Measurements from ENCODE around the gene DEDD. TPM values are rescaled to one million over a fixed set of nuclear protein-coding genes. Genes with fewer than 3 reads are reported as not detected.

DEDD gene
- total RNA-seq, 1 donor from 2014 or later = 37.6 TPM

DNA sequence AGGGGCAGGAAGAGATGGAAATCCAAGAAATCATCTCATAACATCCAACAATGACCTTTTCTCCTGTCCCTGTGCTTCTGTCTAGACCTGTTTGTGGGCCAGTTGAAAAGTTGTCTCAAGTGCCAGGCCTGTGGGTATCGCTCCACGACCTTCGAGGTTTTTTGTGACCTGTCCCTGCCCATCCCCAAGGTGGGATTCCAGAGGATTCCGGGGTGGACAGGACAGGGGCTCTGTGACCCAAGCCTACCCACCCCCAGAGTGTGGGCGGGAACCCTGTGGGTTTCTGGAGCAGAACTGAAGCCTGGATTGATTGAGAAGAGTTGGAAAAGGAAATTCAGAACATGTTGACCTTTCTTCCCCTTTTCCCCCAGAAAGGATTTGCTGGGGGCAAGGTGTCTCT is 31.3 kb upstream of the DEDD start:
- no peak for DNase-seq

DNA sequence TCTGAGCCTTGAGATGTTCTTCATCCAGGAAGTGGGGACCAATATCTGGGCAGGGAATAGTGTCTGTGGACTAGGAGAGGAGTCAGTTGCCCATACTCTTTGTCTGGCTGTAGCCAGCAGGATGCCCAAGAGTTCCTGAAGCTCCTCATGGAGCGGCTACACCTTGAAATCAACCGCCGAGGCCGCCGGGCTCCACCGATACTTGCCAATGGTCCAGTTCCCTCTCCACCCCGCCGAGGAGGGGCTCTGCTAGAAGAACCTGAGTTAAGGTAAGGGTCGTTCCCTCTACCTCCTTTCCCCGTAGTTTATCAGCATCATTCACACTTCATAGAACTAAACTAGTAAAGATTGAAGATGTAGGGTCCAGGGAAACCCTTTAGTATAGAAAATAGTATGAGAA is 30.3 kb upstream of the DEDD start:
- DNase-seq = no peak

DNA sequence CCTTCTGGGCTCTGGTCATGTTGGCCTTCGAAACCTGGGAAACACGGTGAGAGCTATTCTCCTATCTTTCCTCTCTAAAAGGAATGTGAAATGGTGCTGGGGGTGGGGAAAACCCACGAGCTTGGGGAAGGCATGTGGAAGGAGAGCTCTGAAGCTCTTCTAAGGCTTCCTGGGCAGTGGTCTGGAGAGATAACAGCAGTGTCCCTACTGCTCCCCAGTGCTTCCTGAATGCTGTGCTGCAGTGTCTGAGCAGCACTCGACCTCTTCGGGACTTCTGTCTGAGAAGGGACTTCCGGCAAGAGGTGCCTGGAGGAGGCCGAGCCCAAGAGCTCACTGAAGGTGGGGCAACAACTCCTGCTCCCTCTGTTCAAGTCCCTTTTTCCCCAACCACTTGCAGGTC is 29.6 kb upstream of the DEDD start:
- DNase-seq = no peak

DNA sequence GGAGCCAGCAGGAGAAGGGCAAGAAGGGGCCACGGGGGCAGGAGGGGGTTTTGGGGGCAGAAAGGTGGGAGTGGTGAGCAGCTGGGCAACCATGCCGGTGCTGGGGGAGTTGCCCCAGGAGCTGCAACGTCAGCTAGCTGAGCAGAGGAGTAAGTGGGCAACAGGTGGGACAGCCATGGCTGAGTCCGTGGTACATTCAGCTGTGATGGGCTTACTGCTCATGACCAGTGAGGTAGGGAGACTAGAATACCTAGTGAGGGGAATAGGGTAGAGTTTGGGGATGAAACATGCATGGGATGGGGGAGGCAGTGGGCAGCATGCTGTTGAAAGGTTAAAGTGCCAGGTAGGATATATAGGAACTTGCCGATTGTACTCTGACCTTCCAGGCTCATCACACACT is 29.2 kb upstream of the DEDD start:
- DNase-seq = no peak

DNA sequence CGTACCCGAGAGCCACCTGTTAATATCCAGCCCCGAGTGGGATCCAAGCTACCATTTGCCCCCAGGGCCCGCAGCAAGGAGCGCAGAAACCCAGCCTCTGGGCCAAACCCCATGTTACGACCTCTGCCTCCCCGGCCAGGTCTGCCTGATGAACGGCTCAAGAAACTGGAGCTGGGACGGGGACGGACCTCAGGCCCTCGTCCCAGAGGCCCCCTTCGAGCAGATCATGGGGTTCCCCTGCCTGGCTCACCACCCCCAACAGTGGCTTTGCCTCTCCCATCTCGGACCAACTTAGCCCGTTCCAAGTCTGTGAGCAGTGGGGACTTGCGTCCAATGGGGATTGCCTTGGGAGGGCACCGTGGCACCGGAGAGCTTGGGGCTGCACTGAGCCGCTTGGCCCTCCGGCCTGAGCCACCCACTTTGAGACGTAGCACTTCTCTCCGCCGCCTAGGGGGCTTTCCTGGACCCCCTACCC is 28.2 kb upstream of the DEDD start:
- DNase-seq = no peak

DNA sequence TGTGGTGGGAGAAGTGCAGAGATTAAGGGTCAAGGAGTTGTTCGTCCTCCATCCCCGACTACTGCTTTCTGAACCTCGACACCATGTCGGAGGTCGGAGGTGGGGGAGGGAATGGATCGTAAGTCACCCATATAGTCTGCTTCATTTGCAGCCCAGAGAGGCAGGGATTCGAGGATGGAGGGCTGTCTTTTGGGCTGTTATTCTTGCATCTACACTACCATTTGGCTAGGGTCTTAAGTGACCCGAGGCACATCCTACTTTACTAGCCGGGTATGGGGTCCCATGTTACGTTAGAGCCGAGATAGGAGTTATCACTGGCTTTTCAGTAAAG is 27.4 kb upstream of the DEDD start:
- DNase-seq = no peak

DNA sequence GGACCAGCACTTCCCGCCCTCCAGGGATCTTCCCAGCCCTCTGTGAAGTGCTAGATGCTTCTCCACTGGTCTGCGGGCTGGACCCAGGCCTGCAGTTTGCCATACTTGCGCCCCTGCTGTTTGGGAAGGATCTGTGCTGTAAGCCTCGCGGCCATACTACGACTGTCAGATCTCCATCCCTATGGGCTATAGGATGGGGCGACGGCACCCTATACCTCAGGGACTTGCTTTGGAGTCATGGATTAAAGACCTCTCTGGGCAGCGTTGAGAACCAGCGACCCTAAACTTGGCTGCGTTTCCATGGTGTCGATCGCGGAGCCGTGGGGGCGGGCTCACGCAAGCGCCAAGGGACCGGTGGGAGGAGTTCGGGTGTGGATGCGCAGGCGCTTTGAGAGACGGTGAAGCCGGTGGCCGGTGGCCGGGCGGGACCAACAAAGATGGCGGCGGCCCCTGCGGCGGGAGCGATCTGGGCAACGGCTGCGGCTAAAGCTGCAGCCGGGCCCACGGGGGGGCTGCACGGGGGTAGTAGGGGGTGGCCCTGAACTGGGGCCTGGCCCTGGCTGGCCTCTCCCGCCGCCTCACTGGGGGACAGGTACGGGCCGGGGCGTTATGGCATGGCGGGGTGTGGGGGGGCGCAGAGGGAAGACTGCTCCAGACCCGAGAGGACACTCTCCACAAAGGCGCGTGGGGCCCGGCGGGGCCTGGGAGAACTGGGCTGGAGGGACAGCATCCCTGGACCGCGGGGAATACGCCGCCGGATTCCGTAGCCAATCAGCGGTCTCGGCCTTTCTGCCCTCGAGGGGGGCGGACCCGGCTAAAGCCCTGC is 26.8 kb upstream of the DEDD start, which contains the start of gene USP21:
Gene USP21, plus strand, starts transcription at position 414 of the 826 bp plus-strand sequence. CDS start 1,141 bp downstream, outside the sequence.
- peak; percentile 98 for DNase-seq

DNA sequence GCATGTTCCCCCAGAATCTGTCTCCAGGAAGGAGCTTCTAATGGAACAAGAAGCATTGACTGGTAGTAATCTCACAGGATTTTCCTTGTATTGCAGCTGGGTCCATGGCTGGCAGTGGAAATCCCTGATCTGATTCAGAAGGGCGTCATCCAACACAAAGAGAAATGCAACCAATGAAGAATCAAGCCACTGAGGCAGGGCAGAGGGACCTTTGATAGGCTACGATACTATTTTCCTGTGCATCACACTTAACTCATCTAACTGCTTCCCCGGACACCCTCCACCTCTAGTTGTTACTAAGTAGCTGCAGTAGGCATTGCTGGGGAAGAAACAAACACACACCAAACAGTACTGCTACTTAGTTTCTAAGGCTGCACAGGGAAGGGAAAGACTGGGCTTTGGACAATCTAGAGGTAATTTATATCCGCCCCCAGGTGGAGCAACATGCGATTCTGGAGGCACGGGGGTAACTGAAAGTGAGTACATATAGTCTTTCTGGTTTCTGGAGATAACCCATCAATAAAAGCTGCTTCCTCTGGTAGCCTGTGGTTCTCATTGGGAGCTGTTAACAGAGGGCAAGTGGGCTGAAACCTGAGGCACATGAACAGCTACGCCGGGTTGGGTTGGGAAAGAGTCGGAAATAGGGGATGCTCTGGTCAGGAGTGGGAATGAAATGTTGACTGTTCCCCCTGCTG is 26.0 kb upstream of the DEDD start:
- no peak for DNase-seq

DNA sequence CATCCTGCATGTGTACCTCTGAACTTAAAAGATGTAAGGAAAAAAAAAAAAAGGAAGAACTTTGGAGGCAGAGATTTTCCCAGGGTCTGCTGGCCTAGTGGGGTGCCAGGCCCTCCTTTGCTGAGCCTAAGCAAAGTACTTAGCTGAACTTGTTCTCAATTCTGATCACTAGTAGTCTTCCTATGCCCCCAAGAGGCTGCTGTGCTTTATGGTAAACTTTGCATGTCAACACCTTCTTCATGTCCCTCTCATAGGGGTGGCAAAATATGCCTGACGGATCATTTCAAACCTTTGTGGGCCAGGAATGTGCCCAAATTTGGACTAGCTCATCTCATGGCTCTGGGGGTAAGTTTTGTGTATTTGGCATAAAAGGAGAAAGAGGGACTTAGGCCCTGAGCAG is 25.4 kb upstream of the DEDD start:
- no peak for DNase-seq

DNA sequence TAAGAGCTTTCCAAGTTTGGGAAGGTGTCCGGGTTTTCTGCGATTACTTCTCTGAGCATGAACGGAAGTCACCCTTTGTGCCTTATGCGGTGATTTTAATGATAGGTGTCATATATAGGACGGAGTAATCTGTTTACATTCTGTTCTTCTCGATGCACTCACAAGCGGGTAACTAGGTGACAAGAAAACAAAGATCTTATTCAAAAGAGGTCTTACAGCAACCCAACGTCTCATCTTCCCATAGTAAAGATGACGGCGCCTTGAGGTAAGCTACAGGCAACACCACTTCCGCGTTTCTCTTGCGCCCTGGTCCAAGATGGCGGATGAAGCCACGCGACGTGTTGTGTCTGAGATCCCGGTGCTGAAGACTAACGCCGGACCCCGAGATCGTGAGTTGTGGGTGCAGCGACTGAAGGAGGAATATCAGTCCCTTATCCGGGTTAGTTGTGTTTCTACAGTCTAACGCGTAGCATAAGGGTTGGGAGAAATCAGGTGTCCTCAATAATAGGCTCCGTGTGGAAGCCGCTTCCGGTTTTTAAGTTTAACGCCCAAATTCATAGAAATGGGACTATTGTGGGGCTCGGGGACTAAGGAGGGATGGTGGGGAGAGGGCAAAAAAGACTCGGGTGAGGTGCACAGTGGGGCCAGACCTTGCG is 21.3 kb upstream of the DEDD start, which contains the start of gene UFC1:
Gene UFC1, plus strand, starts transcription at position 297 of the 656 bp plus-strand sequence. Its CDS starts 20 bp downstream, at position 317.
- DNase-seq = peak; percentile 95

DNA sequence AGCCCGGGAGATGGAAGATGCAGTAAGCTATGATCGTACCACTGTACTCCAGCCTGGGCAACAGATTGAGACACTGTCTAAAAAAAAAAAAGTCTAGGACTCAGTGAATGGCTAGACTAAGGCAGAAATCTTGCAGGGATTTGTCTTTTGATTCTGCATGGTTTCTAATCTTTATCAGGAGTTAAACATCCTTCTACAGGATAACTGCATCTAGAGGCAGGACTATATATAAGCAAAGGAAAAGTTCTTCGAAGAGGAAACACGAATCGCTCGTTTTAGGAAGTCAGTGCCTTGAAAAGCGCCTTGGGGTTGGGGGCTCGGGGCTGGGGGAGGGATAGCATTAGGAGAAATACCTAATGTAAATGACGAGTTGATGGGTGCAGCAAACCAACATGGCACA is 20.7 kb upstream of the DEDD start:
- no peak for DNase-seq

DNA sequence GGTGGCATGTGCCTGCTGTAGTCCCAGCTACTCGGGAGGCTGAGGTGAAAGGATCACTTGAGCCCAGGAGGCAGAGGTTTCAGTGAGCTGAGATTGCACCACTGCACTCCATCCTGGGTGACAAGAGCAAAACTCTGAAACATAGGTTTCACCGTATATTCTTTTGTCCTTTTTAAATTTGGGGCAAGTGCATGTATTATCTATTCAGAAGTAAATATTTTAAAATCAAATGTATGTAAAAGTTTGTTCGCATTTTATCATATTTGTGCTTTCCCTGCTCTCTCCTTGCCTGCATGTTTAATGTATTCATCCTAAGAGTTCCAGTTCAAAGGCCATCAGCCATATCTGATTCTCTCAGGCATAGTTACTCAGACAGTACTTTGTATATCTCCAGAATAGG is 13.4 kb upstream of the DEDD start:
- no peak for DNase-seq

DNA sequence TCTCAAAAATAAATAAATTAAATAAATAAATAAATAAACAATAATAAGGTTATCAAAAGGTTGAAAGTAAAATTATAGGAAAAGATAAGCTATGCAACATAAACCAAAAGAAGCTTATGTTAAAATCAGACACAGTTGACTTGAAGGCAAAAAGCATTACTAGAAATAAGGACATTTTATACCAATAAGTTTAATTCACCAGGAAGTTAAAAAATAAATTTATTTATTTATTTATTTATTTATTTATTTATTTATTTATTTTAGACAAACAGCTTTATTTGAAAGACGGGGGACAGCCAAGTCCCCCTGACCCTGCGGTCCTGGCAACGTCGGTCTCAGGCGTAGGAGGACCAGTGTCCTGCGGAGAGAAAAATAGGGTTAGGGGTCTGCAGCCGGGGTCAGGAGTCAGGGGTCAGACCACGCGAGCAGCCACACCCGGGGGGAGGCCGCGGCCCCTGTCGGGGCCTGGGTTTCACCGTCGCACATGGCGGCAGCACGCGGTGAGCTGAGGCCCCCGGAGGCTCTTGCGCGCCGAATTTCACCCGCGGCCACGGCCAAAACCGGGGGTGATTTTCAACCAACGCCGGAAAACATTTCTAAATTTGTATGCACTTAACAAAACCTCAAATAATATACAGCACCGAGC is 8.4 kb upstream of the DEDD start:
- no peak for DNase-seq

DNA sequence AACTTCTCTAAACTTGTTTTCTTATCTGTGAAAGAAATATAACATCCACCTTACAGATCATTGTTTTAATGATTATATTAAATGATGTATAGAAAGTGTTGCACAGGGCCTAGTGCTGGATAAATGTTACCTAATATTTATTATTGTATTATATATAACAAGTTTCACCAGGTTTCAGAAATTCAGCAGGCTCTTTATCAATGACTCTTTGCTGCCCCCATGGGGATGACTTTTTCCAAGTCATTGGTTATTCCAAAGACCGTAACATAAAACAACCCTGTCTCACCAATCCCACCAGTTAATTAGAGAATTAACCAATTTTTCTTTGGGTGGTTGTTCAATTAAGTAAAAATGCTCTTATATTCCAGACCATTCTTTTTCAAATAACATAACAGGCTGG is 7.3 kb upstream of the DEDD start:
- peak; percentile 72 for DNase-seq

DNA sequence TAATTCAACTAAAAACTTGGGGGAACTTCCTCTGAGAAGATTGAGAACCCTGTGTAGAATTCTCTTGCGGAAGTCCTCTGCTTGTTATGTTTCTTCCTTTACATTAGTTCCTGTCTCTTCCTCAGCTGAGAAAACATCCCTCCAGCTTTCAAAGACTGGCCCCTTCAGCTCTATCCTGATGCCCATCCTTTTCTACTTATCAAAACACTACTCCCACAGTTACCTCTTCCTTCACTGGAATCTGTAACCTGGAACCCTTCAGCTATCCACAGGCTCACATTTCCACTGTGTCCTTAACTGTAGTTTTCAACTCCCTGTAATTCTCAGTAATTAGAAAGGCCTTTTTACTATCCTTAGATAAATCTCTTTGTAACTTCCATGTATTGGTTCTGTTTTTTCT is 6.0 kb upstream of the DEDD start:
- DNase-seq = no peak

DNA sequence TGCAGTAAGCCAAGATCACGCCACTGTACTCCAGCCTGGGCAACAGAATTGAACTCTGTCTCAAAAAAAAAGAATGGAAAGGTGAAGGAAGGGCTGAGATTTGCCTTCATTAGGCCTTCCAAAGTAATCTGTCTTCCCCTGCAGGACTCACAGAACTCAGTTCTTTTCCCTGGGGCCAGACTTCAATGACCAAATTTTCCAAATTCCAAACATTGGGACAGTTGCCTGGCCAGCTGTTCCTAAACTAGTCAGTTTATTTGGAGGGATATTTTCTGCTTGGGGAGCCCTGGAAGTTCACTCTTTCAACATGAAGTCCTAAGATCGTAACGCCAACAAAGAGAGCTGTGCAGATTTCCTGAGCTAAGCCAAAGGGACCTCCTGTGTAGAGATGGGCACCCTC is 5.4 kb upstream of the DEDD start:
- DNase-seq = peak; percentile 30

DNA sequence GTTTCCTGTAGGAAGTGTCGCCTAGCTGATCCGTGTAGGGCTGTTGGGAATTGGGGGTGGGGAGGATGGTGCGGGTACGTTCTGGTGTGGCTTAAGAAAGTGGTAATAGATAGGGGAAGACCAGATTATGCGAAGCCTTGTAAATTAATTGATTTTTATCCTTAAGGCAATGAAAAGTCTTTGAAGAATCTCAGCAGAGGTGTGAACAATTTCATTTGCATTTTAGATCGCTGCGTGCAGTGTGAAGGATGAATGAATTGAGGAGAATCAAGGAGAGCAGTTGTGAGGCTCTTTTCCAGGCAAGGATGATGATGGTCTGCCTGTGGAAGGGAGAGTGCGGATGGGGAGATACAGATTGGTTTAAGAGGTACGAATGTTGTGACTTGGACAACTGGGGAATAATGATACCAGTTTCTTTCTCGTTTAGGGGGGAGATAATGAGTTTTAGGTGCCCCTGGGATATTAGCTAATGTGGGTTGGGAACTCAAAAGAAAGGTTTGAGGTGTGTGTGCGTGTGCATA is 813 bp upstream of the DEDD start:
- DNase-seq = no peak

DNA sequence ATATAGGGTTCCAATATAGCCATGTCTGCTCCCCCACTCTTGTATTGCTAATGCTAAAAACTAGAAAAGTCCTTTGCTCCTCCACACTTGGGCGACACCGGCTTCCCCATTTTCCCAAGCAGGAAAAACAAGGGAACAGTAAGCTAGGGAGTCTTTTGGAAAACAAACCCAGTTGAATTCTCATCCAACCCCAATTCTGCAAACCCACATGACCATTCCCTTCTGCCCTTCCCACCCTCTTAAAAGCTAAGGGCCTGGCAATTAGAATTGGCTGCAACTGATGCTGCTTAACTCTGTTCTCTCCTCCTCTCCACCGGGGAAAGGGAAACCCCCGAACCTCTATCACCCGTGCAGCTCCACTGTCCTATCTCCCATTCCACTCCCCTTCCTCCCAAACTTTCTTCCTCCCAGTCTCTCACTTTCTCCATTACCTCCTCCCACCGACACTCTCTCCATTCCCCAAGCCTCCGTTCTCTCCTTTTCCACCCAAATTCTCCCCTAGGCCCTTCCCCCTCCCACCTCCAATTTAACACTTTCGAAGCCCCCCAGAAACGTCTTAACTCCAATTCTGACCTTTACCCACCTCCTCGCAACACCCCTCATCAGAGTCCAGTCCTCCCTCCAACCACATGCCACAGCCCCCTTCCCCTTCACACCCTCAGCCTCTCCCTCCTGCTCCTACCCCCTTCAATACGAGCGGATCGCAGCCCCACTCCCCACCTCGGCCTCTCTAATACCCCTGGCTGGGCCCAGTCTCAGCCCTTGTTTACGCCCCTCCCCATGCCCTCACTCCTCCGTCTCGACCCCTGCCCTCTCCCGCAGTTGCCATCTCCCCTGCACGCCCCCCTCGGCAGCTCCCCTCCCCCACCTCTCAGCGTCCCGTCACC is 701 bp downstream of the DEDD start:
- DNase-seq = peak; percentile 51

DNA sequence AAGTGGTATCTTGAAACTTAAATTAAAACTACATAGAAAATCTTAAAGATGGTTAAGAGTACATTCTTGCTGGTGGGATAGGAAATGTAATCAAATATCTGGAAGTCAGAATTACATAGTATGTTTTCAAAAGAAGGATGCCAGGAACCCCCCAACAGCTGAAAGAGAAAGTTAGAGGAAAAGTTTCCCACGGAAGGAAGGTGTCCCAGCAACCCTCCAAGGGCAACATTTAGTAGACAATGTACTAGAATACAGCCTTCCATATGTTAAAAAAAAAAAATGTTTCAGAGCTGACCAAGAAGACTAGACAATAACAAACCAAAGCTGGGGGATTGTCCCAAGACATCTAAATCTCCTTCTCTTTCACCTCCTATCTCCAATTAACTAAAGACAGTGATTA is 2.2 kb downstream of the DEDD start:
- DNase-seq = no peak

DNA sequence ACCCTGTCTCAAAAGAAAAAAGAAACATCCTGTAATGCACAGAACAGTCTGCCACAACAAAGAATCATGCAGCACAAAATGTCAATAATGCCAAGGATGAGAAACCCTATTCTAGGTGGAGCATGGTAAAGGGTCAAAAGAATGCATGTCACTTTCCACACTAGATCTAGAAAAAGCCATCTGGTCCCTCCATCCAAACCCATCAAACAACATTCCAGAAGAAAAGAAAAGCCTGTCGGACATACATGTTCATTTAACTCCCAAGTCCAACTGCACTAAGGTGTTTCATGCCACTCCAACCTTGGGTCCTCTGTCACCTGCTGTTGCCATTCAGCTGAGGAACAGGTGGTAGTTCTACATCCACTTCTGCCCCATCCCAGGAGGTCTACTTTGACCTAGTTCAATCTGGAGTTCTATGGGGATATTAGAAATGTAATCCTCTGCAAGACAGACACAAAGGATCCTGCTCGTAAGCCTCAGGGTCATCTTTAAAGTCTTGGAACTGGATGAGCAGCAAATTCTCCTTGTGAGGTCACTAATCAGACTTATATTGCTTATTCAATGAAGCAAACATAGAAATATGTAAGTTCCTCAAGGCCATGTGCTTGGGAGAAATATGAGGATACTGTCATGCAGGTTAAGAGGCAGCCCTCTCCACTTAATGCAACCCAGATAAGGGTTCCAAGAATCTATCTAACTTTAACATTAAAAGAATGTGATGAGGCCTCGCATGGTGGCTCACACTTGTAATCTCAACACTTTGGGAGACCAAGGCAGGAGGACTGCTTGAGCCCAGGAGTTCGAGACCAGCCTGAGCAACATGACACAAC is 3.7 kb downstream of the DEDD start:
- DNase-seq = peak; percentile 59
